K562 (cell line): ENCODE results near the gene ATP6V1G2. TPM values are rescaled to one million over a fixed set of nuclear protein-coding genes. Genes with fewer than 3 reads are reported as not detected.
A peak's percentile ranks its signal among the peaks of the same experiment; 100 is the strongest.

ENCODE experiments used
- CHCHD3 ChIP-seq: fragments of 250-450 bp; sonication (Bioruptor Pico); IDR thresholded peaks from 2 replicates; pipeline ENCODE4 v2.1.2; 2022; ENCODE audit warnings: mild to moderate bottlenecking
- CXXC5 ChIP-seq: fragments of 250-450 bp; sonication (Bioruptor Pico); IDR thresholded peaks from 2 replicates; pipeline ENCODE4 v1.8.0; 2022; ENCODE audit warnings: inconsistent platforms, mild to moderate bottlenecking, moderate library complexity
- ETV6 ChIP-seq, 3 experiments: fragments of 150-350 bp in 1 of 3; sonication (generic) in 1 of 3; formaldehyde crosslinking in 1 of 3; IDR thresholded peaks; 2 replicates each; pipeline versions ENCODE4 v1.6.1 to v1.8.0; 2014 to 2022; ENCODE audit warnings: borderline replicate concordance in 2 of 3, low read depth in 2 of 3, antibody characterized with exemption in 1 of 3, low read length in 1 of 3, mild to moderate bottlenecking in 1 of 3, missing genetic modification reagents in 1 of 3
- GTF2E2 ChIP-seq: fragments of 200-800 bp; sonication (Bioruptor generic); IDR thresholded peaks from 2 replicates; pipeline ENCODE4 v1.6.1; 2016; ENCODE audit warnings: missing genetic modification characterization, missing compliant biosample characterization
- HDAC2 ChIP-seq: fragments of 450-650 bp; IDR thresholded peaks from 2 replicates; pipeline ENCODE4 v1.6.1; 2016; ENCODE audit warnings: mild to moderate bottlenecking
- NFIX ChIP-seq: fragments of 250-450 bp; sonication (Bioruptor Pico); IDR thresholded peaks from 2 replicates; pipeline ENCODE4 v1.4.0; 2020; ENCODE audit warnings: low read depth, mild to moderate bottlenecking, moderate library complexity
- POLR3A ChIP-seq: IDR thresholded peaks from 2 replicates; pipeline ENCODE4 v1.6.1; 2011; ENCODE audit warnings: borderline replicate concordance, mild to moderate bottlenecking, moderate library complexity; ENCODE audit not compliant: insufficient read length, insufficient read depth; ENCODE audit errors: extremely low read depth
- RAD51 ChIP-seq: fragments of 450-650 bp; IDR thresholded peaks from 2 replicates; pipeline ENCODE4 v1.7.1; 2016; ENCODE audit warnings: low read depth, mild to moderate bottlenecking, borderline replicate concordance
- SFPQ ChIP-seq: fragments of 200-400 bp; formaldehyde crosslinking; IDR thresholded peaks from 2 replicates; pipeline ENCODE4 v1.6.1; 2017; ENCODE audit warnings: mild to moderate bottlenecking, low read depth, low read length, moderate library complexity
- SMC3 ChIP-seq: conservative IDR thresholded peaks from 2 replicates; pipeline ENCODE4 v1.6.1; 2011; ENCODE audit warnings: low read depth, low read length, improper control_type of control experiment; ENCODE audit not compliant: insufficient read depth
- SP2 ChIP-seq: IDR thresholded peaks from 2 replicates; pipeline ENCODE4 v1.6.1; 2011; ENCODE audit warnings: mild to moderate bottlenecking, low read depth, low read length, moderate library complexity; ENCODE audit not compliant: poor library complexity, severe bottlenecking; ENCODE audit errors: extremely low read depth
- TAF1 ChIP-seq: IDR thresholded peaks from 2 replicates; pipeline ENCODE4 v1.6.1; 2011; ENCODE audit warnings: mild to moderate bottlenecking, low read length, moderate library complexity; ENCODE audit not compliant: insufficient read depth, control insufficient read depth, severe bottlenecking; ENCODE audit errors: extremely low read depth
- TFE3 ChIP-seq: fragments of 450-650 bp; formaldehyde crosslinking; IDR thresholded peaks from 2 replicates; pipeline ENCODE4 v1.4.0; 2020; ENCODE audit warnings: mild to moderate bottlenecking, mixed read lengths
- TRIM28 ChIP-seq: fragments of 450-650 bp; IDR thresholded peaks from 2 replicates; pipeline ENCODE4 v1.6.1; 2017
- ZBTB11 ChIP-seq, 3 experiments: fragments of 200-800 bp in 1 of 3; fragments of 250-450 bp in 1 of 3; fragments of 450-650 bp in 1 of 3; sonication (Bioruptor Pico) in 1 of 3; sonication (Bioruptor generic) in 1 of 3; formaldehyde crosslinking in 1 of 3; IDR thresholded peaks; 2 replicates each; pipeline versions ENCODE4 v1.6.1 to v1.8.0; 2016 to 2022; ENCODE audit warnings: mild to moderate bottlenecking in 2 of 3, missing genetic modification characterization in 2 of 3, missing compliant biosample characterization in 1 of 3, moderate library complexity in 1 of 3
- ZNF655 ChIP-seq: fragments of 250-450 bp; sonication (Bioruptor Pico); IDR thresholded peaks from 2 replicates; pipeline ENCODE4 v1.5.0; 2021
- polyA plus RNA-seq, 8 experiments: library from polyadenylated mRNA; depleted of rRNA in 4 of 8; stranded (reverse) in 5 of 8; unstranded in 3 of 8; fragments of >200 nt; fragmentation: Nextera tagmentation in 2 of 8; fragmentation: Illumina TruSeq in 1 of 8; extraction: Ambion mirVana in 2 of 8; extraction: Trizol in 1 of 8; gene quantifications; 2 replicates each; pipeline versions ENCODE4 v1.2.1 to v1.2.3, GENCODE V29; 2011 to 2014; ENCODE audit warnings: inconsistent platforms in 1 of 8, missing spikeins in 1 of 8
- total RNA-seq, 7 experiments: library from RNA; depleted of rRNA in 6 of 7; stranded (reverse); fragments of >200 nt in 6 of 7; fragmentation: Illumina TruSeq in 2 of 7; extraction: Trizol in 2 of 7; gene quantifications; 2 replicates each; pipeline versions ENCODE4 v1.2.1 to v1.2.3, GENCODE V29; 2011 to 2021; ENCODE audit warnings: low replicate concordance in 1 of 7

ATP6V1G2 gene
- total and polyA plus RNA-seq, 9 of the 15 experiments (the other 6 are each of a cell fraction or from before 2014, with no cell fraction given) = 0.14 to 1.5 (median 0.33) TPM

GRCh38 chr6:31558631-31559500 lies 12.5 kb upstream of the ATP6V1G2 start (continued):
- TF ChIP-seq SFPQ (no peak), TRIM28 (no peak), ETV6 (IDR thresholded peaks at IDR 0.05; ENCODE audit: borderline replicate concordance in 1 of 2, low read depth in 2 of 2, low read length in 1 of 2) (peak in 1 of 2 experiments; percentile 51; a peak in 1 of 4 replicates), ETV6 (CRISPR knock-in tag; IDR thresholded peaks at IDR 0.05; ENCODE audit: borderline replicate concordance) (no peak), SP2 (no peak), POLR3A (no peak), CHCHD3 (CRISPR knock-in tag) (no peak), CXXC5 (CRISPR knock-in tag) (peak; percentile 17; the same call in 1 of the 2 replicates), TFE3 (CRISPR knock-in tag) (no peak), ZBTB11 (CRISPR knock-in tag; IDR thresholded peaks at IDR 0.05) (no peak; a peak in 1 of 6 replicates), SMC3 (no peak), NFIX (no peak), ZNF655 (CRISPR knock-in tag) (no peak), TAF1 (no peak), RAD51 (no peak), HDAC2 (peak; percentile 34; the same call in 1 of the 2 replicates), GTF2E2 (no peak)
